ENCODE data around the gene CDH4. TPM values are rescaled to one million over a fixed set of nuclear protein-coding genes. Genes with fewer than 3 reads are reported as not detected.

Gene CDH4
- total and polyA plus RNA-seq, 2 donors (not counting 1 experiment from before 2014, with no cell fraction given), result not detected

GRCh38 chr20:61785567-61785816, 533.4 kb downstream of the CDH4 start:
- intact Hi-C loops (cut with micrococcal nuclease), result no loop called here
- Mint-ChIP-seq H3K27ac (no peak overlapping the region), H3K4me3 (no peak overlapping the region), H3K4me1 (no peaks in the 10 kb centered on the region), H3K27me3 (no peaks in the 10 kb centered on the region), H3K9me3 (ENCODE audit: insufficient read depth) (peaks cover 14% of the 10 kb centered on the region)
- Histone ChIP-seq H3K9me3 (ENCODE audit: control extremely low read depth in 1 of 3, control insufficient read depth in 2 of 3, insufficient read depth in 1 of 3, low read length in 2 of 3) (peaks cover 0 to 45% (median 7%) of the 10 kb centered on the region in 3 donors), H3K27me3 (replicated peaks in 1 of 4; ENCODE audit: control extremely low read depth in 1 of 4, control insufficient read depth in 3 of 4, insufficient read depth in 4 of 4, low read length in 3 of 4) (no peaks in the 10 kb centered on the region), H2AFZ (ENCODE audit: insufficient read depth, low read depth, low read length, poor library complexity, severe bottlenecking) (no peak overlapping the region), H3K9ac (ENCODE audit: low read length) (no peak overlapping the region), H3K4me2 (replicated peaks; ENCODE audit: low read depth, low read length, poor library complexity, severe bottlenecking) (no peak overlapping the region), H3K36me3 (replicated peaks in 1 of 2; ENCODE audit: control extremely low read depth in 1 of 2, control insufficient read depth in 1 of 2, extremely low read depth in 1 of 2, insufficient read depth in 2 of 2, low read length in 1 of 2) (no peaks in the 10 kb centered on the region), H3K4me3 (ENCODE audit: control extremely low read depth in 1 of 5, extremely low read depth in 1 of 5, insufficient read depth in 1 of 5, low read depth in 2 of 5, low read length in 4 of 5) (no peak overlapping the region), H3K4me1 (ENCODE audit: control insufficient read depth in 2 of 2, insufficient read depth in 2 of 2, low read length in 2 of 2) (no peaks in the 10 kb centered on the region), H3K79me2 (ENCODE audit: control insufficient read depth, insufficient read depth, low read length) (no peaks in the 10 kb centered on the region), H4K20me1 (ENCODE audit: control insufficient read depth, insufficient read depth, low read length, poor library complexity, severe bottlenecking) (no peaks in the 10 kb centered on the region), H3K27ac (ENCODE audit: low read length in 2 of 2) (no peak overlapping the region)
- 100% methylated on average over 1 of the region's 1 CpG for WGBS (ENCODE audit: insufficient coverage)
- ChIA-PET CTCF (no interaction called here), POLR2A (no interaction called here)
- ATAC-seq (ENCODE audit: low read depth) (no peak), DNase-seq (no peak)
- TF ChIP-seq EZH2 (IDR thresholded peaks at IDR 0.05; ENCODE audit: borderline replicate concordance, insufficient read depth, low read depth, low read length, poor library complexity, severe bottlenecking), result no peak
- TF ChIP-seq CTCF (IDR thresholded peaks at IDR 0.05), result no peak

- no peaks in the 10 kb centered on the region for H3K27me3 ChIP-seq (replicated peaks in 1 of 4; ENCODE audit: control extremely low read depth in 1 of 4, control insufficient read depth in 3 of 4, insufficient read depth in 4 of 4, low read length in 3 of 4)
- H3K9ac ChIP-seq (ENCODE audit: low read length), result no peak overlapping the region
- H3K27ac ChIP-seq (ENCODE audit: low read length in 2 of 2), result no peak overlapping the region
- Mint-ChIP-seq H3K4me1 (no peaks in the 10 kb centered on the region), H3K4me3 (no peak overlapping the region), H3K27ac (no peak overlapping the region), H3K9me3 (ENCODE audit: insufficient read depth) (peaks cover 13% of the 10 kb centered on the region), H3K27me3 (no peaks in the 10 kb centered on the region)
- TF ChIP-seq CTCF (IDR thresholded peaks at IDR 0.05) (no peak), EZH2 (IDR thresholded peaks at IDR 0.05; ENCODE audit: borderline replicate concordance, insufficient read depth, low read depth, low read length, poor library complexity, severe bottlenecking) (no peak)
- DNase-seq, result no peak
- ATAC-seq (ENCODE audit: low read depth), result no peak
- CTCF ChIA-PET, result no interaction called here
- H3K4me2 ChIP-seq (replicated peaks; ENCODE audit: low read depth, low read length, poor library complexity, severe bottlenecking), result no peak overlapping the region
- WGBS (ENCODE audit: insufficient coverage), result 85% methylated on average over 10 of the region's 14 CpGs
- no peaks in the 10 kb centered on the region for H3K4me1 ChIP-seq (ENCODE audit: control insufficient read depth in 2 of 2, insufficient read depth in 2 of 2, low read length in 2 of 2)
- H2AFZ ChIP-seq (ENCODE audit: insufficient read depth, low read depth, low read length, poor library complexity, severe bottlenecking), result no peak overlapping the region
- no peak overlapping the region for H3K4me3 ChIP-seq (ENCODE audit: control extremely low read depth in 1 of 5, extremely low read depth in 1 of 5, insufficient read depth in 1 of 5, low read depth in 2 of 5, low read length in 4 of 5)
- no peaks in the 10 kb centered on the region for H3K36me3 ChIP-seq (replicated peaks in 1 of 2; ENCODE audit: control extremely low read depth in 1 of 2, control insufficient read depth in 1 of 2, extremely low read depth in 1 of 2, insufficient read depth in 2 of 2, low read length in 1 of 2)
- H3K9me3 ChIP-seq (ENCODE audit: control extremely low read depth in 1 of 3, control insufficient read depth in 2 of 3, insufficient read depth in 1 of 3, low read length in 2 of 3), result peaks cover 0 to 39% (median 3%) of the 10 kb centered on the region in 3 donors
- H4K20me1 ChIP-seq (ENCODE audit: control insufficient read depth, insufficient read depth, low read length, poor library complexity, severe bottlenecking), result no peaks in the 10 kb centered on the region
- H3K79me2 ChIP-seq (ENCODE audit: control insufficient read depth, insufficient read depth, low read length), result no peaks in the 10 kb centered on the region
- intact Hi-C loops (cut with micrococcal nuclease), result no loop called here
- POLR2A ChIA-PET, result no interaction called here
Measured at GRCh38 chr20:61786230-61786629, 534.2 kb downstream of the CDH4 start.

All from B cell (primary cell).